ENCODE data around the gene NFAT5.
"Not testable (repeated sequence)": the region's sequence is repeated elsewhere in the genome, so short reads cannot be mapped to it uniquely, and the experiment has no call there.

Gene NFAT5

GRCh38 chr16:69554495-69554894, 11.3 kb upstream of the NFAT5 start:
- DNase-seq: no peak

GRCh38 chr16:69555437-69555836, 10.3 kb upstream of the NFAT5 start:
- DNase-seq: no peak

- no peak for DNase-seq
Observed at GRCh38 chr16:69555867-69556266, 9.9 kb upstream of the NFAT5 start.

GRCh38 chr16:69559164-69559563, 6.6 kb upstream of the NFAT5 start:
- no peak for DNase-seq

GRCh38 chr16:69561367-69561766, 4.4 kb upstream of the NFAT5 start:
- not testable (repeated sequence) for DNase-seq

GRCh38 chr16:69561901-69562300, 3.9 kb upstream of the NFAT5 start:
- no peak for DNase-seq

- DNase-seq: no peak
Observed at GRCh38 chr16:69562813-69563212, 3.0 kb upstream of the NFAT5 start.

- DNase-seq: peak; percentile 75
Observed at GRCh38 chr16:69563605-69564580, 1.9 kb upstream of the NFAT5 start.

GRCh38 chr16:69564845-69565670, 708 bp upstream of the NFAT5 start:
- no peak for DNase-seq

- DNase-seq: peak; percentile 39
Observed at GRCh38 chr16:69566240-69566980, 644 bp downstream of the NFAT5 start.

GRCh38 chr16:69566981-69567680, 1.4 kb downstream of the NFAT5 start:
- DNase-seq: peak; percentile 23

- DNase-seq: no peak
Observed at GRCh38 chr16:69568676-69569075, 2.9 kb downstream of the NFAT5 start.

- DNase-seq: not testable (repeated sequence)
Observed at GRCh38 chr16:69578771-69579170, 13.0 kb downstream of the NFAT5 start.

- DNase-seq: no peak
Observed at GRCh38 chr16:69579783-69580481, 14.2 kb downstream of the NFAT5 start.

- DNase-seq: no peak
Observed at GRCh38 chr16:69581297-69581696, 15.5 kb downstream of the NFAT5 start.

- DNase-seq: not testable (repeated sequence)
Observed at GRCh38 chr16:69584493-69584892, 18.7 kb downstream of the NFAT5 start.

GRCh38 chr16:69589434-69590269, 23.9 kb downstream of the NFAT5 start:
- DNase-seq: no peak

- DNase-seq: no peak
Observed at GRCh38 chr16:69590590-69590989, 24.8 kb downstream of the NFAT5 start.

GRCh38 chr16:69593751-69594255, 28.0 kb downstream of the NFAT5 start:
- no peak for DNase-seq
